Right renal pelvis (tissue), 4 donors: Measurements from ENCODE around the gene VASP. TPM values are rescaled to one million over a fixed set of nuclear protein-coding genes. Genes with fewer than 3 reads are reported as not detected.

ENCODE experiments used
- DNase-seq, 4 donors: peaks; one replicate each; pipeline ENCODE4 v3.0.0-alpha.2; 2013; ENCODE audit warnings: low read depth in 4 of 4, low spot score in 3 of 4, missing footprints in 1 of 4
- polyA plus RNA-seq, 4 donors: library from polyadenylated mRNA; unstranded; fragments of 120-200 nt; gene quantifications; one replicate each; pipeline ENCODE4 v1.2.1, GENCODE V29; 2013; ENCODE audit not compliant: insufficient read length in 4 of 4

VASP gene
- 10 to 100 TPM; 52.2 to 55.3 (median 53.5) TPM for polyA plus RNA-seq

GRCh38 chr19:45506989-45507871, at the start of gene VASP:
Gene VASP (plus strand): TSS chr19:45507479. CDS start chr19:45507772, 293 bp downstream.
- DNase-seq: no peak

GRCh38 chr19:45457776-45458175, 49.5 kb upstream of the VASP start:
- no peak for DNase-seq

- no peak for DNase-seq
Measured at GRCh38 chr19:45460807-45461347, 46.4 kb upstream of the VASP start.

- no peak for DNase-seq
Measured at GRCh38 chr19:45462174-45462573, 45.1 kb upstream of the VASP start.

- no peak for DNase-seq
Measured at GRCh38 chr19:45463241-45463640, 44.0 kb upstream of the VASP start.

GRCh38 chr19:45464274-45464673, 43.0 kb upstream of the VASP start:
- DNase-seq: no peak

- DNase-seq: no peak
Measured at GRCh38 chr19:45464852-45465441, 42.3 kb upstream of the VASP start.

- no peak for DNase-seq
Measured at GRCh38 chr19:45467115-45467455, 40.2 kb upstream of the VASP start.

GRCh38 chr19:45467456-45468158, 39.7 kb upstream of the VASP start, which contains the start of gene FOSB:
Gene FOSB (plus strand): TSS chr19:45467996. CDS start chr19:45468587, 591 bp downstream.
- peak in 3 of 4 donors; percentile 83 to 90 (median 85) for DNase-seq

- no peak for DNase-seq
Measured at GRCh38 chr19:45468159-45468651, 39.1 kb upstream of the VASP start.

- DNase-seq: no peak
Measured at GRCh38 chr19:45468803-45469131, 38.5 kb upstream of the VASP start.

- DNase-seq: peak in 2 of 4 donors; percentile 79 to 82
Measured at GRCh38 chr19:45469132-45469944, 37.9 kb upstream of the VASP start.

- DNase-seq: no peak
Measured at GRCh38 chr19:45469945-45470761, 37.1 kb upstream of the VASP start.

- no peak for DNase-seq
Measured at GRCh38 chr19:45470762-45471081, 36.6 kb upstream of the VASP start.

GRCh38 chr19:45471111-45471930, 36.0 kb upstream of the VASP start:
- DNase-seq: no peak

- DNase-seq: no peak
Measured at GRCh38 chr19:45471931-45472562, 35.2 kb upstream of the VASP start.

GRCh38 chr19:45472563-45473366, 34.5 kb upstream of the VASP start:
- DNase-seq: no peak
